Heart left ventricle (tissue), 13 donors: ENCODE measurements around the gene PXYLP1.

Experiments
- POLR2A ChIP-seq, 2 donors: fragments of 450-650 bp; IDR thresholded peaks; one replicate each; pipeline ENCODE4 v1.6.1; 2017; ENCODE audit warnings: antibody characterized with exemption in 2 of 2, mild to moderate bottlenecking in 2 of 2, moderate library complexity in 2 of 2
- TF ChIP-seq, protein P1 (sequence below), 12 donors: fragments of 200-600 bp; sonication (generic) in 4 of 12; IDR thresholded peaks; one replicate each; pipeline versions ENCODE4 v1.5.0 to v1.8.0; 2018 to 2022; ENCODE audit warnings: antibody characterized with exemption in 12 of 12, mild to moderate bottlenecking in 5 of 12
- donor health status: ischemic (EF 13 %, LVEDD 7.1; RV severe dilation, severe dysfunction).
- donor health status: DM: no; HTN: yes; CAD: no.
- donor health status: DM: no; HTN: no; CAD: no.
- donor health status: ischemic (EF 25% LVEDD 6.9; RV normal size, moderate dysfunction).
- donor health status: ischemic (EF 25% LVEDD 5.7; RV mildly dilated, moderate dysfunction).
- donor health status: ischemic (EF 35%, LVEDD 5.7; RV mildly dilated, moderate dysfunction).
- donor health status: nonischemic (EF 11% LVEDD 7.7; RV severe dilation, severe dysfunction).
- donor health status: DM: yes; HTN: yes; CAD: no.
- donor health status: PGD.
- donor health status: ischemic (EF 29% LVEDD 5.4; RV normal size, mild dysfunction).
- donor health status: nonischemic (EF 23%, LVEDD 6.1; RV moderate dilation, normal function).

- TF ChIP-seq, protein P1, sequence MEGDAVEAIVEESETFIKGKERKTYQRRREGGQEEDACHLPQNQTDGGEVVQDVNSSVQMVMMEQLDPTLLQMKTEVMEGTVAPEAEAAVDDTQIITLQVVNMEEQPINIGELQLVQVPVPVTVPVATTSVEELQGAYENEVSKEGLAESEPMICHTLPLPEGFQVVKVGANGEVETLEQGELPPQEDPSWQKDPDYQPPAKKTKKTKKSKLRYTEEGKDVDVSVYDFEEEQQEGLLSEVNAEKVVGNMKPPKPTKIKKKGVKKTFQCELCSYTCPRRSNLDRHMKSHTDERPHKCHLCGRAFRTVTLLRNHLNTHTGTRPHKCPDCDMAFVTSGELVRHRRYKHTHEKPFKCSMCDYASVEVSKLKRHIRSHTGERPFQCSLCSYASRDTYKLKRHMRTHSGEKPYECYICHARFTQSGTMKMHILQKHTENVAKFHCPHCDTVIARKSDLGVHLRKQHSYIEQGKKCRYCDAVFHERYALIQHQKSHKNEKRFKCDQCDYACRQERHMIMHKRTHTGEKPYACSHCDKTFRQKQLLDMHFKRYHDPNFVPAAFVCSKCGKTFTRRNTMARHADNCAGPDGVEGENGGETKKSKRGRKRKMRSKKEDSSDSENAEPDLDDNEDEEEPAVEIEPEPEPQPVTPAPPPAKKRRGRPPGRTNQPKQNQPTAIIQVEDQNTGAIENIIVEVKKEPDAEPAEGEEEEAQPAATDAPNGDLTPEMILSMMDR (IDR thresholded peaks at IDR 0.05) = no peak
- no peak for TF ChIP-seq POLR2A (IDR thresholded peaks at IDR 0.05)
These were observed 89.5 kb downstream of the PXYLP1 start for GRCh38 chr3:141321109-141321497.
